ENCODE results near the gene S100P. TPM values are rescaled to one million over a fixed set of nuclear protein-coding genes. Genes with fewer than 3 reads are reported as not detected.

The S100P gene
- total RNA-seq, 2 experiments from 2014 or later = 1.5 TPM; not detected in 1

- no peaks in the 10 kb centered on the region for H3K36me3 Mint-ChIP-seq
- peaks cover 4% of the 10 kb centered on the region for H3K9me3 Mint-ChIP-seq
- peaks cover 4% of the 10 kb centered on the region for H3K4me1 Mint-ChIP-seq
- peaks cover 10% of the 10 kb centered on the region for H3K27me3 Mint-ChIP-seq
- POLR2A ChIA-PET = no interaction called here
- H3K4me3 Mint-ChIP-seq = no peak overlapping the region
- no peak for ATAC-seq (ENCODE audit: low read depth)
- no peak for DNase-seq
- H3K27ac Mint-ChIP-seq = no peak overlapping the region
Measured at GRCh38 chr4:6739920-6740319, 46.2 kb downstream of the S100P start.

GRCh38 chr4:6740347-6740746 lies 46.7 kb downstream of the S100P start:
- Mint-ChIP-seq H3K36me3 (no peaks in the 10 kb centered on the region), H3K27ac (no peak overlapping the region), H3K9me3 (peaks cover 5% of the 10 kb centered on the region), H3K4me3 (no peak overlapping the region), H3K27me3 (peaks cover 10% of the 10 kb centered on the region), H3K4me1 (peaks cover 5% of the 10 kb centered on the region)
- POLR2A ChIA-PET = no interaction called here
- ATAC-seq (ENCODE audit: low read depth) = no peak
- DNase-seq = no peak

- Mint-ChIP-seq H3K4me1 (peaks cover 5% of the 10 kb centered on the region), H3K36me3 (no peaks in the 10 kb centered on the region), H3K27ac (no peak overlapping the region), H3K9me3 (peaks cover 5% of the 10 kb centered on the region), H3K4me3 (no peak overlapping the region), H3K27me3 (peaks cover 9% of the 10 kb centered on the region)
- ATAC-seq (ENCODE audit: low read depth) (no peak), DNase-seq (no peak)
- POLR2A ChIA-PET = no interaction called here
Measured at GRCh38 chr4:6742507-6742906, 48.8 kb downstream of the S100P start.

GRCh38 chr4:6742989-6743388 lies 49.3 kb downstream of the S100P start:
- H3K27ac Mint-ChIP-seq = no peak overlapping the region
- H3K27me3 Mint-ChIP-seq = peaks cover 4% of the 10 kb centered on the region
- peaks cover 5% of the 10 kb centered on the region for H3K4me1 Mint-ChIP-seq
- no peak overlapping the region for H3K4me3 Mint-ChIP-seq
- POLR2A ChIA-PET = no interaction called here
- DNase-seq (no peak), ATAC-seq (ENCODE audit: low read depth) (no peak)
- H3K36me3 Mint-ChIP-seq = no peaks in the 10 kb centered on the region
- H3K9me3 Mint-ChIP-seq = peaks cover 5% of the 10 kb centered on the region

Other genes with a start within 250 kb of the S100P start
- gene PPP2R2C, start 221.3 kb upstream of the S100P start, total RNA-seq = not detected
- 10 to 100 TPM; 36.0 to 38.2 TPM for gene MAN2B2, start 118.7 kb upstream of the S100P start, total RNA-seq
- gene MRFAP1, start 53.2 kb upstream of the S100P start, total RNA-seq = 100 to 1,000 TPM; 123 to 128 TPM
- 10 to 100 TPM; 74.6 to 80.0 TPM for gene MRFAP1L1, start 16.0 kb downstream of the S100P start, total RNA-seq
- 10 to 100 TPM; 23.9 to 24.3 TPM for gene BLOC1S4, start 22.3 kb downstream of the S100P start, total RNA-seq
- 10 to 100 TPM; 21.5 to 23.9 TPM for gene KIAA0232, start 88.8 kb downstream of the S100P start, total RNA-seq
- 10 to 100 TPM; 44.5 to 52.3 TPM for gene TBC1D14, start 215.9 kb downstream of the S100P start, total RNA-seq

All from activated naive CD8-positive, alpha-beta T cell treated with anti-CD3 and anti-CD28 coated beads, Interleukin-2, amount 10 ng/mL, durations not matched to agents 7 days and 5 days (primary cell).